H1 (cell line): Measurements from ENCODE around the gene RPSA. TPM values are rescaled to one million over a fixed set of nuclear protein-coding genes. Genes with fewer than 3 reads are reported as not detected.

Experiments used
- CTCF ChIA-PET: fragments of 300-600 bp; sonication (Branson Sonifier 250); formaldehyde crosslinking; loops from one replicate; lab custom pipeline; 2021; ENCODE audit not compliant: partially characterized antibody; lab: Charles Lee
- POLR2A ChIA-PET: fragments of 300-600 bp; sonication (Branson Sonifier 250); formaldehyde crosslinking; loops from one replicate; lab custom pipeline; 2021; ENCODE audit warnings: inconsistent platforms; ENCODE audit not compliant: partially characterized antibody; lab: Charles Lee
- DNase-seq, 2 experiments: peaks; one replicate each; pipeline versions ENCODE4 v3.0.0 to v3.0.0-alpha.2; 2010 to 2022; ENCODE audit warnings: low spot score in 2 of 2, low read depth in 1 of 2, mixed read lengths in 1 of 2
- FAIRE-seq: peaks from 2 replicates; lab custom pipeline; 2011; peaks lifted over from hg19 to GRCh38; lab: Jason Lieb, UNC
- H2AFZ ChIP-seq: 2 replicates; pipeline ENCODE4 v1.8.1; 2012; ENCODE audit warnings: low read length, inconsistent platforms
- H2AK5ac ChIP-seq: 2 replicates; pipeline ENCODE4 v1.6.1; 2013; ENCODE audit warnings: low read depth, low read length
- H2BK120ac ChIP-seq: replicated peaks from 2 replicates; pipeline ENCODE3; 2013; ENCODE audit warnings: low read depth, low read length, inconsistent platforms
- H2BK12ac ChIP-seq: 2 replicates; pipeline ENCODE4 v1.6.1; 2013; ENCODE audit warnings: low read depth, low read length
- H2BK15ac ChIP-seq: 2 replicates; pipeline ENCODE4 v1.6.1; 2013; ENCODE audit warnings: low read length
- H2BK20ac ChIP-seq: 2 replicates; pipeline ENCODE4 v1.6.1; 2013; ENCODE audit warnings: low read length
- H2BK5ac ChIP-seq: 2 replicates; pipeline ENCODE4 v1.6.1; 2013; ENCODE audit warnings: low read depth, low read length
- H3K14ac ChIP-seq: 2 replicates; pipeline ENCODE4 v1.6.1; 2013; ENCODE audit warnings: inconsistent platforms; ENCODE audit not compliant: insufficient read length
- H3K18ac ChIP-seq: 2 replicates; pipeline ENCODE4 v1.6.1; 2013; ENCODE audit warnings: low read length; ENCODE audit errors: extremely low read depth
- H3K23ac ChIP-seq: 2 replicates; pipeline ENCODE4 v1.6.1; 2013; ENCODE audit warnings: inconsistent platforms; ENCODE audit not compliant: insufficient read length
- H3K23me2 ChIP-seq: 2 replicates; pipeline ENCODE4 v1.6.1; 2013; ENCODE audit warnings: low read depth, low read length
- H3K27ac ChIP-seq: 2 replicates; pipeline ENCODE4 v1.6.1; 2011; ENCODE audit warnings: low read depth, low read length, inconsistent platforms
- H3K27me3 ChIP-seq, 4 experiments: replicated peaks in 1 of 4; 1 replicate in 1 of 4; 2 replicates in 3 of 4; pipeline versions ENCODE4 v1.6.1 to v1.8.1; 2011 to 2013; ENCODE audit warnings: low read length in 3 of 4, mild to moderate bottlenecking in 3 of 4, inconsistent platforms in 2 of 4, mixed read lengths in 2 of 4, moderate library complexity in 1 of 4; ENCODE audit not compliant: control insufficient read depth in 3 of 4, insufficient read depth in 3 of 4; ENCODE audit errors: extremely low read depth in 1 of 4
- H3K36me3 ChIP-seq, 4 experiments: 2 replicates each; pipeline versions ENCODE4 v1.6.1 to v1.8.1; 2011 to 2013; ENCODE audit warnings: mild to moderate bottlenecking in 4 of 4, low read length in 3 of 4, moderate library complexity in 2 of 4, control low read depth in 1 of 4, inconsistent platforms in 1 of 4; ENCODE audit not compliant: insufficient read depth in 4 of 4, control insufficient read depth in 2 of 4
- H3K4ac ChIP-seq: replicated peaks from 2 replicates; pipeline ENCODE3; 2013; ENCODE audit warnings: low read length, low read depth, mixed read lengths, inconsistent platforms; ENCODE audit not compliant: insufficient read length
- H3K4me1 ChIP-seq, 4 experiments: replicated peaks in 1 of 4; 1 replicate in 1 of 4; 2 replicates in 3 of 4; pipeline versions ENCODE4 v1.6.1 to v1.8.1; 2011 to 2013; ENCODE audit warnings: low read length in 3 of 4, inconsistent platforms in 2 of 4, mixed read lengths in 1 of 4; ENCODE audit not compliant: insufficient read depth in 4 of 4, control insufficient read depth in 3 of 4
- H3K4me2 ChIP-seq, 2 experiments: 2 replicates each; pipeline versions ENCODE4 v1.6.1 to v1.8.1; 2011 to 2013; ENCODE audit warnings: low read depth in 2 of 2, low read length in 2 of 2, control low read depth in 1 of 2, inconsistent platforms in 1 of 2, mild to moderate bottlenecking in 1 of 2; ENCODE audit not compliant: insufficient read depth in 1 of 2
- H3K4me3 ChIP-seq, 4 experiments: fragments of 200-600, 300-600 bp in 1 of 4; sonication (generic), shearing (Covaris generic), sonication (Bioruptor Twin) in 1 of 4; 2 replicates each; pipeline versions ENCODE4 v1.5.1 to v1.8.1; 2011 to 2016; ENCODE audit warnings: low read length in 4 of 4, low read depth in 3 of 4, control low read depth in 2 of 4, inconsistent platforms in 2 of 4, mild to moderate bottlenecking in 2 of 4, mixed read lengths in 1 of 4, moderate library complexity in 1 of 4; ENCODE audit not compliant: insufficient read depth in 2 of 4; ENCODE audit errors: extremely low read depth in 1 of 4
- H3K56ac ChIP-seq: replicated peaks from 2 replicates; pipeline ENCODE3; 2013; ENCODE audit warnings: low read depth, mild to moderate bottlenecking, mixed read lengths, low read length, inconsistent platforms; ENCODE audit not compliant: insufficient read length
- H3K79me1 ChIP-seq: 2 replicates; pipeline ENCODE4 v1.6.1; 2013; ENCODE audit warnings: low read depth, low read length, control low read depth
- H3K79me2 ChIP-seq, 2 experiments: 2 replicates each; pipeline versions ENCODE4 v1.6.1 to v1.8.1; 2012 to 2013; ENCODE audit warnings: low read length in 2 of 2, mild to moderate bottlenecking in 2 of 2, inconsistent platforms in 1 of 2; ENCODE audit not compliant: insufficient read depth in 2 of 2, control insufficient read depth in 1 of 2
- H3K9ac ChIP-seq, 4 experiments: replicated peaks in 1 of 4; 1 replicate in 1 of 4; 2 replicates in 3 of 4; pipeline versions ENCODE4 v1.6.1 to v1.8.1; 2011 to 2013; ENCODE audit warnings: low read depth in 3 of 4, low read length in 3 of 4, control low read depth in 2 of 4, mild to moderate bottlenecking in 2 of 4, moderate library complexity in 2 of 4, inconsistent platforms in 1 of 4; ENCODE audit errors: extremely low read depth in 1 of 4
- H3K9me3 ChIP-seq, 2 experiments: 2 replicates each; pipeline versions ENCODE4 v1.6.1 to v1.8.1; 2012 to 2013; ENCODE audit warnings: mild to moderate bottlenecking in 2 of 2, moderate library complexity in 2 of 2, control low read depth in 1 of 2, inconsistent platforms in 1 of 2, low read depth in 1 of 2, low read length in 1 of 2, mixed read lengths in 1 of 2; ENCODE audit not compliant: insufficient read depth in 2 of 2
- H4K20me1 ChIP-seq, 2 experiments: replicated peaks in 1 of 2; 2 replicates each; pipeline versions ENCODE3 to v1.8.1; 2011 to 2013; ENCODE audit warnings: inconsistent platforms in 2 of 2, low read length in 2 of 2, mild to moderate bottlenecking in 1 of 2; ENCODE audit not compliant: insufficient read depth in 2 of 2, control insufficient read depth in 1 of 2
- H4K5ac ChIP-seq: 2 replicates; pipeline ENCODE4 v1.6.1; 2013; ENCODE audit warnings: low read length, low read depth, mixed read lengths, inconsistent platforms; ENCODE audit not compliant: insufficient read length
- H4K8ac ChIP-seq: 2 replicates; pipeline ENCODE4 v1.8.0; 2013; ENCODE audit warnings: mild to moderate bottlenecking, moderate library complexity, low read length, inconsistent platforms; ENCODE audit not compliant: insufficient read depth; ENCODE audit errors: extremely low read depth
- H4K91ac ChIP-seq: replicated peaks from 2 replicates; pipeline ENCODE3; 2013; ENCODE audit warnings: low read length, mixed read lengths, inconsistent platforms; ENCODE audit not compliant: insufficient read length
- BCL11A ChIP-seq, 2 experiments: IDR thresholded peaks; one replicate each; pipeline ENCODE4 v1.6.1; 2011; ENCODE audit warnings: low read depth in 2 of 2, low read length in 2 of 2, mild to moderate bottlenecking in 2 of 2
- EP300 ChIP-seq, 2 experiments: IDR thresholded peaks; 1 replicate in 1 of 2; 2 replicates in 1 of 2; pipeline ENCODE4 v1.6.1; 2011 to 2012; ENCODE audit warnings: low read depth in 2 of 2, low read length in 2 of 2, mild to moderate bottlenecking in 2 of 2, borderline replicate concordance in 1 of 2, inconsistent platforms in 1 of 2, moderate library complexity in 1 of 2
- FOSL1 ChIP-seq: IDR thresholded peaks from 2 replicates; pipeline ENCODE4 v1.6.1; 2011; ENCODE audit warnings: mild to moderate bottlenecking, low read depth, low read length, moderate library complexity; ENCODE audit not compliant: insufficient read depth
- RAD21 ChIP-seq, 2 experiments: IDR thresholded peaks in 1 of 2; conservative IDR thresholded peaks in 1 of 2; 2 replicates each; pipeline ENCODE4 v1.6.1; 2011; ENCODE audit warnings: low read depth in 2 of 2, low read length in 2 of 2, improper control_type of control experiment in 1 of 2, inconsistent platforms in 1 of 2, mild to moderate bottlenecking in 1 of 2, moderate library complexity in 1 of 2
- TAF1 ChIP-seq: IDR thresholded peaks from 2 replicates; pipeline ENCODE4 v1.6.1; 2011; ENCODE audit warnings: mild to moderate bottlenecking, low read depth, low read length
- YY1 ChIP-seq: IDR thresholded peaks from 2 replicates; pipeline ENCODE4 v1.6.1; 2011; ENCODE audit warnings: low read depth, mild to moderate bottlenecking, low read length
- WGBS, 2 experiments: shearing (Covaris generic) in 1 of 2; methylation state at CpG; one replicate each; pipeline versions ENCODE4 v1.1.6 to v1.1.7; 2013 to 2015; ENCODE audit warnings: low lambda C conversion rate in 2 of 2, mixed read lengths in 2 of 2, inconsistent platforms in 1 of 2, low coverage in 1 of 2, missing lambda C conversion rate in 1 of 2; ENCODE audit not compliant: insufficient replicate concordance in 2 of 2, insufficient coverage in 1 of 2, insufficient read length in 1 of 2; ENCODE audit errors: extremely low coverage in 1 of 2, missing lambda C conversion rate in 1 of 2; 5-methylcytosine and 5-hydroxymethylcytosine counted together
- polyA plus RNA-seq, 7 experiments: library from polyadenylated mRNA; depleted of rRNA in 3 of 7; stranded (reverse) in 5 of 7; unstranded in 2 of 7; fragments of >200 nt in 5 of 7; fragments of 200-250 nt in 2 of 7; gene quantifications; 1 replicate in 5 of 7; 2 replicates in 1 of 7; 4 replicates in 1 of 7; pipeline versions ENCODE4 v1.2.1 to v1.2.3, GENCODE V29; 2011 to 2013; ENCODE audit warnings: missing spikeins in 2 of 7, mixed read lengths in 2 of 7
- total RNA-seq: library from RNA; stranded (reverse); fragmentation: NEBNext Ultra II Directional; extraction: Animal tissue kit (Norgen Biotek cat#: 25700); gene quantifications from 2 replicates; pipeline ENCODE4 v1.2.1, GENCODE V29; 2021
- TF ChIP-seq, protein P1 (sequence below): IDR thresholded peaks from 2 replicates; pipeline ENCODE4 v1.6.1; 2011; ENCODE audit warnings: low read length, improper control_type of control experiment
- TF ChIP-seq, protein P2 (sequence below), 3 experiments: IDR thresholded peaks; 1 replicate in 2 of 3; 2 replicates in 1 of 3; pipeline versions ENCODE4 v1.5.1 to v1.6.1; 2011; ENCODE audit warnings: low read length in 3 of 3, mild to moderate bottlenecking in 3 of 3, inconsistent platforms in 2 of 3, low read depth in 1 of 3, moderate library complexity in 1 of 3; ENCODE audit not compliant: insufficient read depth in 1 of 3; ENCODE audit errors: control extremely low read depth in 1 of 3

RPSA gene
- total and polyA plus RNA-seq, 2 of the 8 experiments (the other 6 are each of a cell fraction or from before 2014, with no cell fraction given): 2,661 to 7,468 TPM

DNA sequence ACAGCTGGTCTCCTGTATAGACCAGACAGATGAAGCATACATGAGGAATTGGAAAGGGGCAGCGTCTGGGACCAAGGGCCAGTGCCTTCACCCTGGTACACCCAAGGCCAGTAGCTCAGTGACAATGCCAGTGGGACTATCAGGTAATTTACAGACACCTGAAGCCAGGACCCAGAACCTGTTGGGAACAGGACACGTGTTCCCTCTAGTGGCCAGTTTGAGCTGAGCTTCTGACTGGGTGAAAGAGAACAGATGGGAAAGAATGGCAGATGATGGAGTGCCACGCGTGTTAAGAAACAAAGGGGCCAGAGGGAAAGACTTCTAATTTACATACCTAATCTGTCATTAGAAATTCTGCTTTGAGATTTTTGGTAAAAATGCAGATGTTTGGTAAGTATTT is 28.4 kb upstream of the RPSA start:
- H2BK20ac ChIP-seq: no peak overlapping the region
- H3K79me1 ChIP-seq: no peaks in the 10 kb centered on the region
- H3K79me2 ChIP-seq: no peaks in the 10 kb centered on the region
- peak overlapping the region; percentile 36 for H4K91ac ChIP-seq
- H3K9ac ChIP-seq: no peak overlapping the region
- H3K23me2 ChIP-seq: no peaks in the 10 kb centered on the region
- ChIA-PET POLR2A (interaction anchor here (1.5 to 33.7 kb wide), 2 partner anchors 9 to 32 kb away, joined by 4 to 771 read pairs; partner anchors contain the start of gene RPSA), CTCF (interaction anchor here (0.5 to 11.5 kb wide), 35 partner anchors 8 to 942 kb away, joined by 3 to 169 read pairs (median 4); partner anchors contain the start of gene CCR8)
- no peak overlapping the region for H4K5ac ChIP-seq
- no peaks in the 10 kb centered on the region for H4K20me1 ChIP-seq
- no peak overlapping the region for H3K18ac ChIP-seq
- H2AK5ac ChIP-seq: no peak overlapping the region
- no peaks in the 10 kb centered on the region for H3K36me3 ChIP-seq
- 24% methylated on average over 4 of the region's 4 CpGs; no CpG with 5 or more reads in 1 of the 2 experiments for WGBS, 2 experiments
- no peaks in the 10 kb centered on the region for H3K27me3 ChIP-seq
- no peak overlapping the region for H2BK15ac ChIP-seq
- no peak overlapping the region for H3K4ac ChIP-seq
- no peak overlapping the region for H3K27ac ChIP-seq
- DNase-seq (peak in 1 of 2 experiments; percentile 69), FAIRE-seq (peak; percentile 87)
- H3K56ac ChIP-seq: no peak overlapping the region
- no peak overlapping the region for H3K4me3 ChIP-seq
- peaks cover 0 to 1% of the 10 kb centered on the region in 2 experiments; a peak in 1 of 4 replicates for H3K9me3 ChIP-seq
- no peak overlapping the region for H4K8ac ChIP-seq
- no peak overlapping the region for H3K14ac ChIP-seq
- H2AFZ ChIP-seq: no peak overlapping the region
- no peak overlapping the region for H3K4me2 ChIP-seq
- H2BK5ac ChIP-seq: no peak overlapping the region
- no peak overlapping the region for H2BK12ac ChIP-seq
- H3K4me1 ChIP-seq: peaks cover 0 to 5% (median 0%) of the 10 kb centered on the region in 4 experiments; a peak in 2 of 7 replicates
- no peak overlapping the region for H2BK120ac ChIP-seq
- no peak overlapping the region for H3K23ac ChIP-seq
- no peak for TF ChIP-seq BCL11A (IDR thresholded peaks at IDR 0.05; ENCODE audit: low read depth in 2 of 2, low read length in 2 of 2)
- TF ChIP-seq TAF1: no peak
- no peak for TF ChIP-seq EP300 (IDR thresholded peaks at IDR 0.05; ENCODE audit: borderline replicate concordance in 1 of 2, low read depth in 2 of 2, low read length in 2 of 2)
- TF ChIP-seq RAD21 (IDR thresholded peaks at IDR 0.05 in 1 of 2, conservative IDR thresholded peaks at IDR 0.05 in 1 of 2; ENCODE audit: low read depth in 2 of 2, low read length in 2 of 2): peak; percentile 86 to 93
- TF ChIP-seq, protein P1, sequence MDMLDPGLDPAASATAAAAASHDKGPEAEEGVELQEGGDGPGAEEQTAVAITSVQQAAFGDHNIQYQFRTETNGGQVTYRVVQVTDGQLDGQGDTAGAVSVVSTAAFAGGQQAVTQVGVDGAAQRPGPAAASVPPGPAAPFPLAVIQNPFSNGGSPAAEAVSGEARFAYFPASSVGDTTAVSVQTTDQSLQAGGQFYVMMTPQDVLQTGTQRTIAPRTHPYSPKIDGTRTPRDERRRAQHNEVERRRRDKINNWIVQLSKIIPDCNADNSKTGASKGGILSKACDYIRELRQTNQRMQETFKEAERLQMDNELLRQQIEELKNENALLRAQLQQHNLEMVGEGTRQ: 0 out of 2 replicates have a peak, but pooled peaks have one; percentile 27
- TF ChIP-seq FOSL1: no peak
- TF ChIP-seq, protein P2, sequence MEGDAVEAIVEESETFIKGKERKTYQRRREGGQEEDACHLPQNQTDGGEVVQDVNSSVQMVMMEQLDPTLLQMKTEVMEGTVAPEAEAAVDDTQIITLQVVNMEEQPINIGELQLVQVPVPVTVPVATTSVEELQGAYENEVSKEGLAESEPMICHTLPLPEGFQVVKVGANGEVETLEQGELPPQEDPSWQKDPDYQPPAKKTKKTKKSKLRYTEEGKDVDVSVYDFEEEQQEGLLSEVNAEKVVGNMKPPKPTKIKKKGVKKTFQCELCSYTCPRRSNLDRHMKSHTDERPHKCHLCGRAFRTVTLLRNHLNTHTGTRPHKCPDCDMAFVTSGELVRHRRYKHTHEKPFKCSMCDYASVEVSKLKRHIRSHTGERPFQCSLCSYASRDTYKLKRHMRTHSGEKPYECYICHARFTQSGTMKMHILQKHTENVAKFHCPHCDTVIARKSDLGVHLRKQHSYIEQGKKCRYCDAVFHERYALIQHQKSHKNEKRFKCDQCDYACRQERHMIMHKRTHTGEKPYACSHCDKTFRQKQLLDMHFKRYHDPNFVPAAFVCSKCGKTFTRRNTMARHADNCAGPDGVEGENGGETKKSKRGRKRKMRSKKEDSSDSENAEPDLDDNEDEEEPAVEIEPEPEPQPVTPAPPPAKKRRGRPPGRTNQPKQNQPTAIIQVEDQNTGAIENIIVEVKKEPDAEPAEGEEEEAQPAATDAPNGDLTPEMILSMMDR (IDR thresholded peaks at IDR 0.05; ENCODE audit: control extremely low read depth in 1 of 3, insufficient read depth in 1 of 3, low read depth in 1 of 3, low read length in 3 of 3): peak; percentile 79 to 93 (median 90)
- 0 out of 2 replicates have a peak, but pooled peaks have one; percentile 54 for TF ChIP-seq YY1
